BJ (cell line): Measurements from ENCODE around the gene UGT2B7. TPM values are rescaled to one million over a fixed set of nuclear protein-coding genes. Genes with fewer than 3 reads are reported as not detected.

Source experiments
- CTCF ChIA-PET: fragments of 350-600 bp; formaldehyde crosslinking; extraction: SDS; loops from one replicate; lab custom pipeline; 2021; ENCODE audit warnings: antibody characterized with exemption, inconsistent platforms; lab: Yijun Ruan, JAX
- POLR2A ChIA-PET: fragments of 300-600 bp; sonication (Branson Sonifier 250); formaldehyde crosslinking; extraction: SDS; loops from one replicate; lab custom pipeline; 2021; ENCODE audit warnings: antibody characterized with exemption; lab: Charles Lee
- DNase-seq: peaks from one replicate; pipeline ENCODE4 v3.0.0-alpha.2; 2011; ENCODE audit warnings: low read depth
- H3K27me3 ChIP-seq: 2 replicates; pipeline ENCODE4 v1.6.0; 2011; ENCODE audit warnings: low read length; ENCODE audit not compliant: control insufficient read depth, insufficient read depth
- H3K36me3 ChIP-seq: 2 replicates; pipeline ENCODE4 v1.5.1; 2011; ENCODE audit warnings: low read length; ENCODE audit not compliant: control insufficient read depth, insufficient read depth
- H3K4me3 ChIP-seq: 2 replicates; pipeline ENCODE4 v1.5.1; 2011; ENCODE audit warnings: low read depth, mild to moderate bottlenecking, control low read depth, low read length
- CTCF ChIP-seq: IDR thresholded peaks from 2 replicates; pipeline ENCODE4 v1.5.1; 2011; ENCODE audit warnings: low read depth, mild to moderate bottlenecking, control low read depth, inconsistent platforms, low read length, moderate library complexity; ENCODE audit not compliant: insufficient read depth
- polyA plus RNA-seq: library from polyadenylated mRNA; depleted of rRNA; stranded (reverse); fragments of >200 nt; gene quantifications from 2 replicates; pipeline ENCODE4 v1.2.3, GENCODE V29; 2011

The UGT2B7 gene
- polyA plus RNA-seq, 1 experiment: not detected

GRCh38 chr4:69115851-69116213, 19.6 kb downstream of the UGT2B7 start:
- DNase-seq: no peak
- ChIA-PET CTCF (no interaction called here), POLR2A (no interaction called here)
- no peaks in the 10 kb centered on the region for H3K36me3 ChIP-seq
- H3K27me3 ChIP-seq: no peaks in the 10 kb centered on the region
- H3K4me3 ChIP-seq: no peak overlapping the region
- TF ChIP-seq CTCF: no peak

GRCh38 chr4:69116645-69117321, 20.5 kb downstream of the UGT2B7 start:
- DNase-seq: no peak
- no peak overlapping the region for H3K4me3 ChIP-seq
- H3K27me3 ChIP-seq: no peaks in the 10 kb centered on the region
- TF ChIP-seq CTCF: no peak
- ChIA-PET POLR2A (no interaction called here), CTCF (no interaction called here)
- H3K36me3 ChIP-seq: no peaks in the 10 kb centered on the region

- no peaks in the 10 kb centered on the region for H3K36me3 ChIP-seq
- no peak overlapping the region for H3K4me3 ChIP-seq
- TF ChIP-seq CTCF: no peak
- no peak for DNase-seq
- ChIA-PET CTCF (interaction anchor here (0.6 kb wide), 1 partner anchor 49 kb away, joined by 3 read pairs; no protein-coding TSS in a partner anchor), POLR2A (no interaction called here)
- no peaks in the 10 kb centered on the region for H3K27me3 ChIP-seq
Observed at GRCh38 chr4:69120870-69121269, 24.6 kb downstream of the UGT2B7 start.

GRCh38 chr4:69122476-69122875, 26.2 kb downstream of the UGT2B7 start:
- no peak for DNase-seq
- Histone ChIP-seq H3K27me3 (no peaks in the 10 kb centered on the region), H3K36me3 (no peaks in the 10 kb centered on the region), H3K4me3 (no peak overlapping the region)
- ChIA-PET POLR2A (no interaction called here), CTCF (no interaction called here)
- no peak for TF ChIP-seq CTCF

- POLR2A ChIA-PET: no interaction called here
- H3K4me3 ChIP-seq: no peak overlapping the region
- CTCF ChIA-PET: no interaction called here
- DNase-seq: no peak
- TF ChIP-seq CTCF: no peak
- H3K27me3 ChIP-seq: no peaks in the 10 kb centered on the region
- H3K36me3 ChIP-seq: no peaks in the 10 kb centered on the region
Observed at GRCh38 chr4:69124941-69125340, 28.7 kb downstream of the UGT2B7 start.
